Measurements from ENCODE around the gene NCAPD3. TPM values are rescaled to one million over a fixed set of nuclear protein-coding genes. Genes with fewer than 3 reads are reported as not detected.

Gene NCAPD3
- polyA plus RNA-seq, 12 donors = 10.3 to 25.8 (median 18.5) TPM; not detected in 1

DNA sequence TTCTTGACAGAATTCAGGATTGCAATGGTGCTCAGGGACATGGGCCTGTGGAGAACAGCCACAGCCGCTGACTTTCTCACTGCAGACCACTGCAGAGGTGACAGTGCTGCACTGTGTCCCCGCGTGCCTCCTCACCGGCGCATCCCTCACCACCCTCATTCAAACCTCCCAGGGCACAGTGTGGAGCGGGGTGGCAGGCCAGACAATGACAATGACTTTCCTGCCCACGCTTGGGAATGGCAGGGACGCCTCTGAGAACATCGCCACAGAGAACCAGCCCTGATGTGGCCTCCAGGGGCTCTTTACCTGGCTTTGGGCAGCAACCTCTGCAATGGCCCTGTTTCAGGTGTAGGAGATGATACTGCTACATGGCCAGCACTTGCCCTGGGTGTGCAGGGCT, 65.7 kb downstream of the NCAPD3 start:
- DNase-seq = no peak

DNA sequence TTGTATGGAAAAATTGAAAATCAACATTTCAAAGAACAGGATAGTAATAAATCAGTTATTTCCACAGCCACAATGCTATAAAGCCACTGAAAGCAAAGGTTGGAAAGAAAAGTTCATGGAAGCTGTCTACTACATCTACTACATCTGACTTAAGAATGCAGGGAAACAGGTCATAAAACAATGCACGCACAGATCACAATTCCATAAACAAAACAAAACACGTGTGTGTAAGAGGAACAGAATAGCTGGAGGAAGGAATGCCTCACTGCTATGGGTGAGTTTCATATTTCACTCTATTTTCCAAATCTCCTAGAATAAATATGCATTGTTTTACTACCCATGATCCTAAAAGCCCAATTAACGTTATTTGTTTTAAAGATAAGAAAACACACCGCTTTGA, 66.3 kb downstream of the NCAPD3 start:
- DNase-seq = no peak

DNA sequence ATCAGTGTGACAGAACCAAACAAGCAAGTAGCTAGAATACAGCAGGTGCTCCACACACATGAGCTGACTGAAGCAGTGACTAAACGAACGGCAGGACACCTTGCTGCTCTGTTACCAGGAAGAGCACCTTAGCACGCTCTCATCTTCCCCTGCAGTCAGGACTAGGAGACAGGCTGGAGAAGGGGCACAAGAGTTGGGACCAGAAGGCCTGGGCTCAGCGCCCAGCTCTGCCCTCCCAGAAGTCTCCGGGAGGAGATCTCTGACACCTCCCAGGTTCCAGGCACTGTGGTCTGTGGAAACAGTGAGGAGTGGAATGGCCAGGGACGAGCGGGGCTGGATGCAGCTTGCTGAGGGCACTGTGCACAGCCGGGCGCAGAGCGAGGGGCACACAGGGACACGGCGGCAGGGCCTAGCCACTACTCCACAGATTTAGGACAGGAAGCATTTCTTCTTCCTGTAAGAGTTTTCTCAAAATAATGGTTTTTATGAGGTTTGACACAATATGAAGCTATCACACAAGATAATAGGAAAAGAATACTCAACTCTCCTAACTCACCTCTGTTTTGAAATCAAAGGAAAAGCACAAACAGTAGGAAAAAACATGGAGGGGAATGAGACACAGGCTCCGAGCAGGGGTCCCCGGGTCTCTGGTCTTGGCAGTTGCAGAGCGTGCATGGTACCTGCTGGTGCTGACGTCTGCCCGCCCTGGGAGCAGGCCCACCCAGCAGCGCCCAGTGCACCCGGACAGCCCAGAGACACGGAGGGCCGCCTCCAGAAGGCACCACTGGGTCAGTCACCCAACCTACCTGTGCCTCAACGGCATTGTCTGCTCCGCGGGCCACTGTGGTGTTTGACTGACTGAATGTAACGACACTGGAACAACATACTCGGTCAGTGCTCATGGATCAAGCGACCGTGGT, 67.6 kb downstream of the NCAPD3 start:
- DNase-seq = no peak

DNA sequence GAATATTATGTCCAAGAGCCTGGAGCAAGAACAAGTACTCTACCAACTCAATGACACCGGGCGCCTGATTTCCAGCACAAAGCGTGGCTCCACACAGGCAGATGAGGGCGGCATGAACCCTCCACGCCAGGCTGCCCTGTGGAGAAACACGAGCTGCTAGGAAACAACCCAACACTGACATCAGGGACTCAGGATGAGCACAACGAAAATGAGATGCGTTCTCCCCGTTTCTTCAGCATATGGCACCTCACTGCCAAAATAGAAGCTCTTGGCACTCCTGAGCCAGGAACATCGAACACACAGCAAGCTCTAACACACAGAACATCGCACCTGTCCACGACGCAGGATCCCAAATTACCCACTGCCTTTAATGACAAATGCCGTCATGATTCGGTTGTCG, 68.3 kb downstream of the NCAPD3 start:
- DNase-seq = no peak

DNA sequence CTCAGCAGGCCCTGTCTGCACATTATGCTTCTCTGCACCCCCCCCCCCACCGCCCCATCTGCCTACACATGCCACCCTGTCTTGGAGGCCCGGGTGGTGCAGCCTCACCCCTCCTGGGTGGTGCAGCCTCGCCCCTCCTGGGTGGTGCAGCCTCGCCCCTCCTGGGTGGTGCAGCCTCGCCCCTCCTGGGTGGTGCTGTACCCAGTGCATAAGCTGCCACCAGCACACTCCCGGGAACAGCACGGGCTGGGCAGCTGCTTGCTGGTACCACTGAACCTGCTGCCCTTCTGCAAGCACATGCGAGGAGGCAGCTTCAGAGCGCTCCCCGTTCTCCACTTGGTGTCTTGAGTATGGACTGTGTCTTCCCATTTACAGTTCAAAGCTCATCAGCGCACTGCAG, 69.3 kb downstream of the NCAPD3 start:
- no peak for DNase-seq

DNA sequence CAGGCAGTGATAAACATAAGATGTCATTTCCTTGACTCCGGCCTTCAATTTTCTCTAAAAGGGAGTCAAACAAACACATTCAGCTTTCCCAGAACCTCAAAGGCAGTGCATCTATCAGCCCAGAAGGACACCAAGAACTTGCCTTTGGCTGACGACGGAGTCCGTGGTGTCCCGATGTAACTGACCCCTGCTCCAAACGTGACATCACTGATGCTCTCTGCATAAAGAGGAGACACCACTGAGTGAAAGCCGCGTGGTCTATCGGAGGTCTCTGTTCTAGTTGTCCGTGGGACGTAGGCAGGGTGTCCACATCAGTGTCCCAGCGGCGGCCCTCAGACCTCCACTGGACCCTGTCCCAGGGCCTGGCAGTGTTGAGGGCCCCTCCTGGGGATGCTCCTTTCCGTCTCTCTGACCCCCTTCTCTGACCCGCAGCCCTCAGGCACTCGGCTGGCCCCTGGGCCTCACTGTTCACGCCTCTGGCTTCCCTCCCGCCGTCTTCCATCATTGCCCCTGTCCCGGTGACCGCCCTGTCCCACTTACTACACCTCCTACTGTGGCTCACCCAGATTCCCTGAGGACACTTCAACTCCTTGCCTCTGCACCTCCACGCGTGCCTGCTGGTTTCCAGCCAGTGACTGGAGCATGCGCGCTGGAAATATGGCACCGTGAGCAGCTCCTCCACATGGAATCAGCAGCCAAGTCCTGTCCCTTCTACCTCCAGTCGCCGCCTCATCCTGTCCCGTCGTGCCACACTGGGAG, 70.4 kb downstream of the NCAPD3 start:
- no peak for DNase-seq

DNA sequence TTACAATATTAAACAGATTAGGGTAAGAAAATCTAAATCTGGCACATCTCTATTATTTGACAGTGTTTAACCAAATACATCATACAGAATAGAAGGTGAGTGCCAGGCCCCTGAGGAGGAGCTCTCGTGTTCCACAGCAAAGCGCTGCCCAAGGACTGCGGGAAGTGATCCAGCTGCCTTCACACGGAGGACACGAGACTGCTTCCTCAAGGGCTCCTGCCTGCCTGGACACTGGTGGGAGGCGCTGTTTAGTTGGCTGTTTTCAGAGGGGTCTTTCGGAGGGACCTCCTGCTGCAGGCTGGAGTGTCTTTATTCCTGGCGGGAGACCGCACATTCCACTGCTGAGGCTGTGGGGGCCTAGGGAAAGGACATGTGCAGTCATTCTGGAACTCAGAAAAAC, 71.1 kb downstream of the NCAPD3 start:
- DNase-seq = no peak

DNA sequence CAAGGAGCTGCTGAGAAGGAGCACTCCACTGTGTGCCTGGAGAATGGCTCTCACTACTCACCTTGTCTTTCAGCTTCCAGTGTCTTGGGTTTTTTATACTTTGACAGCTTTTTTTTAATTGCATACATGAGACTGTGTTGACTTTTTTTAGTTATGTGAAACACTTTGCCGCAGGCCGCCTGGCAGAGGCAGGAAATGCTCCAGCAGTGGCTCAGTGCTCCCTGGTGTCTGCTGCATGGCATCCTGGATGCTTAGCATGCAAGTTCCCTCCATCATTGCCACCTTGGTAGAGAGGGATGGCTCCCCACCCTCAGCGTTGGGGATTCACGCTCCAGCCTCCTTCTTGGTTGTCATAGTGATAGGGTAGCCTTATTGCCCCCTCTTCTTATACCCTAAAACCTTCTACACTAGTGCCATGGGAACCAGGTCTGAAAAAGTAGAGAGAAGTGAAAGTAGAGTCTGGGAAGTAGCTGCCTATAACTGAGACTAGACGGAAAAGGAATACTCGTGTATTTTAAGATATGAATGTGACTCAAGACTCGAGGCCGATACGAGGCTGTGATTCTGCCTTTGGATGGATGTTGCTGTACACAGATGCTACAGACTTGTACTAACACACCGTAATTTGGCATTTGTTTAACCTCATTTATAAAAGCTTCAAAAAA, 72.6 kb downstream of the NCAPD3 start:
- DNase-seq = no peak

DNA sequence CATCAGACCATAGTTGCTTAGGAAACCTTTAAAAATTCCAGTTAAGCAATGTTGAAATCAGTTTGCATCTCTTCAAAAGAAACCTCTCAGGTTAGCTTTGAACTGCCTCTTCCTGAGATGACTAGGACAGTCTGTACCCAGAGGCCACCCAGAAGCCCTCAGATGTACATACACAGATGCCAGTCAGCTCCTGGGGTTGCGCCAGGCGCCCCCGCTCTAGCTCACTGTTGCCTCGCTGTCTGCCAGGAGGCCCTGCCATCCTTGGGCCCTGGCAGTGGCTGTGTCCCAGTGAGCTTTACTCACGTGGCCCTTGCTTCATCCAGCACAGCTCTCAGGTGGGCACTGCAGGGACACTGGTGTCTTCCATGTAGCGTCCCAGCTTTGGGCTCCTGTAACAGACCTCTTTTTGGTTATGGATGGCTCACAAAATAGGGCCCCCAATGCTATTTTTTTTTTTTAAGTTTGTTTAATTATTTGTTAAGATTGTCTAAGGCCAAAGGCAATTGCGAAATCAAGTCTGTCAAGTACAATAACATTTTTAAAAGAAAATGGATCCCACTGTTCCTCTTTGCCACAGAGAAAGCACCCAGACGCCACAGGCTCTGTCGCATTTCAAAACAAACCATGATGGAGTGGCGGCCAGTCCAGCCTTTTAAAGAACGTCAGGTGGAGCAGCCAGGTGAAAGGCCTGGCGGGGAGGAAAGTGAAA, 73.4 kb downstream of the NCAPD3 start:
- no peak for DNase-seq

DNA sequence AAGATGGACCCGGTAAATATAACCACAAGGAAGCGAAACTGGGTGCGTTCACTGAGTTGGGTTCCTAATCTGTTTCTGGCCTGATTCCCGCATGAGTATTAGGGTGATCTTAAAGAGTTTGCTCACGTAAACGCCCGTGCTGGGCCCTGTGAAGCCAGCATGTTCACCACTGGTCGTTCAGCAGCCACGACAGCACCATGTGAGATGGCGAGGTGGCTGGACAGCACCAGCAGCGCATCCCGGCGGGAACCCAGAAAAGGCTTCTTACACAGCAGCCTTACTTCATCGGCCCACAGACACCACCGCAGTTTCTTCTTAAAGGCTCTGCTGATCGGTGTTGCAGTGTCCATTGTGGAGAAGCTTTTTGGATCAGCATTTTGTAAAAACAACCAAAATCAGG, 74.4 kb downstream of the NCAPD3 start:
- no peak for DNase-seq

DNA sequence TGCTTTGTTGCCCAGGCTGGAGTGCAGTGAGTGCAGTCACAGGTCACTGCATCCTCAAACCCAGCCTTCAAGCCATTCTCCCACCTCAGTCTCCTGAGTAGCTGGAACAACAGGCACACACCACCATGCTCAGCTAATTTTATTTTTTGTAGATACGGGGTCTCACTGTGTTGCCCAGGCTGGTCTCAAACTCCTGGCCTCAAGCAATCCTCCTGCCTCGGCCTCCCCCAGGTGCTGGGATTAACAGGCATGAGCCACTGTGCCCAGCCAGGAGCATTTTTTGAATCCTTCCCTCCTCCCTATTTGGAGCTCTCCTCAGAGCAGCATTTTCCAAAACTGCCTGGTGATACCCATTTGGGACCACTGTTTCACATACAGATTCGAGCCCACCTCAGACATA, 77.2 kb downstream of the NCAPD3 start:
- no peak for DNase-seq

DNA sequence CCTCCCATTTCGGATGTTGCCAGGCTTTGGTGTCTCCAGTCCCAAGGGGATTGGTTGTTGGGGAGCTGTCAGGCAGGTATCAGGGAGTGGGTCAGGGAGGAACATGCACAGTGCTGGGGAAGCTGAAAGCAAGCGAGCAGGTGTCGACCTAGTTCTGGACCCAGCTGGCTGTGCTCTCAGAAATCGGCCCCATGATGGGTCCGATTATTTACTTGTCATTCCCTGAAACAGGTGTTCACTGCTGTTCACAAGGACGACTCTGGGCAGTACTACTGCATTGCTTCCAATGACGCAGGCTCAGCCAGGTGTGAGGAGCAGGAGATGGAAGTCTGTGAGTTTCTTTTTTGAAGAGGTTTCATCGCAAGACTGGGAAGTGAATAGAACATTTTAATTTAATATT, 78.1 kb downstream of the NCAPD3 start:
- no peak for DNase-seq

DNA sequence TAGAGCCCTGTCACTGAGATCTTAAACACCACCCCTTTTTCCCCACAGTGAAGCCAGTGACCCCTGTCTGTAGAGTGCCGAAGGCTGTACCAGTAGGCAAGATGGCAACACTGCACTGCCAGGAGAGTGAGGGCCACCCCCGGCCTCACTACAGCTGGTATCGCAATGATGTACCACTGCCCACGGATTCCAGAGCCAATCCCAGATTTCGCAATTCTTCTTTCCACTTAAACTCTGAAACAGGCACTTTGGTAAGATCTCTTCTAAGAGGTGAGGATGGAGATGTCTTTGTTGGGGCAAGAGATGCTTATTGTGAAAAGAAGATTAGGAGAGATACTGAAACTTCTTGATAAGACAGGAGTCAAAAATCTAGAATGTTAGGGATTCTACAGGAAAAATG, 79.0 kb downstream of the NCAPD3 start:
- DNase-seq = no peak

DNA sequence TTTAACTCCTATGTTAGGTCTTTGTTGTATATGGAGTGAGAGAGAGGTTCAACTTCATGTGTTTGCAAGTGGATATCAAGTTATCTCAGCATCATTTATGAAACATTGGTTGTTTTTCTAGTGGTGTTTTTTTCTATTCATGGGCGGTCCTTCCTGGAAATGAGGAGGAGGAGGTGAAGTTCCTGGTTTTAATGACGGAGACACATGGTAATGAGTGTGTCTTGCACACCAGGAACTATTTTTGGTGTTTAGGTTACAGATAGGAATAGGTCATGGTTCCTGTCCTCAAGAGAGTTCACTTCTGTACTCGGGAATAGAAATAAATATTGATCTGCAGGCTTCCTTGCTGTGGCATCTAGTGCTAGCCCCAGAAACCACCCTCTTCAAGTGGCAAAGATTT, 80.0 kb downstream of the NCAPD3 start:
- DNase-seq = no peak

DNA sequence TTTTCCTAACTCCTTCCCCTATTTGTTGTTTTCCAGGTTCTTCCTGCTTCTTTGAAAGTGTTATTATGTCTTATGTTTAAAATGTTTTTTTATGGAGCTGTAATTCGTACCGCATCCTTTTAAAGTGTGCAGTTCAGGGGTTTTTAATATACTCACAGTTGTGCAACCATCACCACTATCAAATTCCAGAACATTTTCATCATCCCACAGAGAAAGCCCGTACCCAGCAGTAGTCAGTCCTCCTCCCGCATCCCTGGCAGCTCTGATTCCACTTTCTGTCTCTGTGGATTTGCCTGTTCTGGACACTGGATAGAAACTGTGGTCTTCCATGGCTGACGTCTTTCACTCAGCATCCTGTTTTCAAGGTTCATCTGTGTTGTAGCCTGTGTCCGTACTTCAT, 81.2 kb downstream of the NCAPD3 start:
- DNase-seq = no peak

DNA sequence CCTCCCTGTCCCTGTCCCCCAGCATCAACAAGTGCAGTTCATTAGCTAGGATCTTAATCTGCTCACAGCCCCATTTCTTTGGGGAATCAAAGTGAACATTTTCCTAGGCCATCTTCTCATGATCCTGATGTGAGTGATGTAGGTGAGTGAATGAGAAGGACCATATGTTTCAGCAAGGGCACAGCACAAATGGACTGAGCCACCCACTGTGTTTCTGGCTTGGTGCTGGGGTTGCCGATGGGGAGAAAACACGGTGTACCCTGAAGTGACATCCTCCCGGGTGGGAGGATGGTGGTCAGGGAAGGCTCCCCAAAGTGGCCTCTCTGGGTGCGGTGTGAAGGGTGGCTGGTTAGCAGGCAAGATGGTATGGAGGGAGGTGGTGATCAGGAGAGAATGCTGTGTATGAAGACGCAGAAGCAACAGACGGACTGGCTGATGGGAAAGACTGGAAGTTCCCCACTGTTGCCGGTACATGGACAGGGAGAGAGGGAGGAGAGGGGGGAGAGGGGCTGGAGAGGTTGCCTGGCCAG, 82.7 kb downstream of the NCAPD3 start:
- no peak for DNase-seq

DNA sequence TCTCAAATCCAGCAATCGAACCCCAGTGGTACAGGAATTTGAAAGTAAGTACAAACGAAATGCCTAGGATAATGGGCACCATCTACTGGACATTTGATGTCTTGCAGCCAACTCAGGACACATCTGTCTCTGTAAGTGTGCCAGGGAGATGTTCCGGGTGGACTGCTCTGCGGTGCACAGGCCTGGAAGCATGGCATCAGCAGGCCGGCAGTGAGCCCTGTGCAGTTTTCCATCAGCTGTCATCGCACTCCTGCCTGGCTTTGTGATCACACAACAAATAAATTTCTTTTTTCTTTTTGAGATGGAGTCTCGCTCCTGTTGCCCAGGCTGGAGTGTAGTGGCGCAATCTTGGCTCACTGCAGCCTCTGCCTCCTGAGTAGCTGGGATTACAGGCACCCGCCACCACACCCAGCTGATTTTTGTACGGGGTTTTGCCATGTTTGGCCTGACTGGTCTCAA, 83.9 kb downstream of the NCAPD3 start:
- DNase-seq = peak; percentile 89

DNA sequence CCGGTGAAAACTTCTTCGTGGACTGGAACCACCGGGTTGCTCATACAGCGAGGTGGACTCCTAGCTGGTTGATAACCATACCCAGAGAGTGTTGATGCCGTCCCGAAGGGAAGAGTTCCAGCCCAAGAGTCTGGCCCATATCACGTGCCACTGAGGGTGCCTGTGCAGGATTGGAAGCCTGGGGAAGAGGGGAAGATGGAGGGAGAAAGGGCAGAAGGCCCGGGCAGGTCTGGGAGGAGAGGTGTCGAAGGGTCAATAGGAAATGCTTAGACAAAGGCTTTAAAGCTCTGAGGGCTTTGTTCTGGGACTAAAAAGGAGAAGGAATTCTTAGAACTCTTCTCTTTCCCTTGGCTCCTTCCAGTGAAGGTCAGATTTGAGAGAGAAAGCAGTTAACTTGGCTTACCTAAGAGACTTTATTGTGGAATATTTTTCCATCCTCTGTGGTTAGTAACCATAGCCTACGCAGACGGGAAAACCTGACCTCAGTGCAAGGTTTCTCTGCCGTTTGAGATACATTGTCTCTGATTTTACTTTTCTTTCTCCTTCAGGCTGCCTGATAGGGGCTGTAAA, 84.4 kb downstream of the NCAPD3 start:
- no peak for DNase-seq

DNA sequence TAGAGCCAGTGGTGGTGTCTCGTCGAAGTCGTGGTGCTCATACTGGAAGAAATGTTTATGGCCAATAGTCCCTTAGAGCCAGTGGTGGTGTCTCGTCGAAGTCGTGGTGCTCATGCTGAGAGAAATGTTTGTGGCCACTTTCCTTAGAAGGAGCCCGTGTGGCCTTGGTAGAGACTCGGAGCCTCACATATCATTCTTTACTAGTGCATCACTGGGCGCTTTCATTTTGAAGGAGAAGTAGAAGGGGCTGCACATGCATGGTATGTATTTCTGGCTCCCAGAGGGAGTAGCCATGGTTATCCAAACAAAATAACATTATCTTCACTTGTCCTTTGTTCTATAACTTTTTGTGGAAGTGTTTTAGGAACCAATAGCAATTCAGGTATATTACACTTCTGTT, 85.4 kb downstream of the NCAPD3 start:
- DNase-seq = no peak

DNA sequence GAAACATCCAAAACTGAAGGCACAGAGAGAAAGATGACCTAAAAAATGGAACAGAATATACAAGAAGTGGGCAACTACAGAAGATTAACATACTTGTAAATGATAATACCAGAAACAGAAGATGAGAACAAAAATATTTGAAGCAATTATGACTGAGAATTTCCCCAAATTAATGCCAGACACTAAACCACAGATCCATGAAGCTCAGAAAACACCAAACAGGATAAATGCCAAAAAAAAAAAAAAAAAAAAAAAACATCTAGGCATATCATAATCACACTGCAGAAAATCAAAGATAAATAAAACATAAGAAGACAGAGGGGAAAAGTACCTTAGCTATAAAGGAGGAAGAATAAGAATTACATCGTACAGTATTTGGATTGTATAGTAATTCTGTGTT, 89.6 kb downstream of the NCAPD3 start:
- no peak for DNase-seq

DNA sequence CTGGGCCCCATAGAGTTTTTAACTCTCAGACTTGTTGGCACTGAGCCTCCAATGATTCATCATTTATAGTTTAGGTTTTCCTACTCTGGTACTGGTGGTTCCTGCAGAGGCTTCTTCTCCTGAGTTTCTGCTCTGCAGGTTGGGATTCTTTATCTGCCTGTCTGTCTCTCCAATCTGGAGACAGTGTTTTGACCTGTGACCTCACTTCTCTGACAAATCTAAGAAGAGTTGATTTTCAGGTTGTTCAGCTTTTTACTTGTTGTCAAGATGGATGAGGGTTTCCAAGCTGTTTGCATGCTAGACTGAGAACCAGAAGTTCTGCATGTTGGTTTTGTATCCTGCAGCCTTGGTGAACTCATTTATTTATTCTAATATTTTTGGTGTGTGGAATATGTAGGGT, 91.0 kb downstream of the NCAPD3 start:
- DNase-seq = no peak

All from muscle of arm (tissue), 12 donors.